Astrocyte of the cerebellum (primary cell): ENCODE measurements around the gene DLG2.

Source experiments
- DNase-seq: peaks from one replicate; pipeline ENCODE4 v3.0.0-alpha.2; 2011; ENCODE audit warnings: low read depth
- H3K4me3 ChIP-seq: 2 replicates; pipeline ENCODE4 v1.5.1; 2011; ENCODE audit warnings: mild to moderate bottlenecking, low read depth, low read length, moderate library complexity
- CTCF ChIP-seq: IDR thresholded peaks from 2 replicates; pipeline ENCODE4 v1.5.1; 2012; ENCODE audit warnings: low read length, low read depth, moderate library complexity, mild to moderate bottlenecking; ENCODE audit errors: missing control alignments
- in situ Hi-C: cut with HindIII; loops from 2 replicates; pipeline ENCODE4 v1.10.0; 2017; ENCODE audit warnings: low sequenced_read_pairs

Gene DLG2

GRCh38 chr11:83723999-83724398 lies 1903.1 kb downstream of the DLG2 start:
- no peak overlapping the region for H3K4me3 ChIP-seq
- DNase-seq, result peak; percentile 20
- in situ Hi-C loops, result no loop called here
- peak; percentile 36 for TF ChIP-seq CTCF

- no peak for DNase-seq
- in situ Hi-C loops, result no loop called here
- TF ChIP-seq CTCF, result no peak
- no peak overlapping the region for H3K4me3 ChIP-seq
These were observed 1904.6 kb downstream of the DLG2 start for GRCh38 chr11:83722392-83723119.

DNA sequence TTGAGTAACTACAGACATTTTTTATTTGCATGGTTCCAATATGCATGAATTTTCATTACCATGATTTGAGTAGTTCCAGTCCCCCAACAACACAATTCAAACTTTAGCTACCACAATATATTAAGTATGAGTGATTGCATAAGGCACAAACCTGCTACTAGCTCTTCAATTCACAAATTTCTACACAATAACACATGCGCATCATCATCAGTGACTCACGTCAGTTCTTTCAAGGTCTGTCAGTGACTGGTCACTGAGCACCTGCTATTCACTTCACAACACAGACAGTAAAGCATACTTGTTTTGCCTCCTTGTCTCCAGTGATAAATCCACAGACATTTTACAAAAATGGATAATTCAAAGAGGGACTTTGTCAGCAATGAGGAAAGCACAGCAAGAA lies 1905.9 kb downstream of the DLG2 start:
- DNase-seq, result no peak
- in situ Hi-C loops, result no loop called here
- no peak overlapping the region for H3K4me3 ChIP-seq
- TF ChIP-seq CTCF, result no peak

GRCh38 chr11:83720675-83721074 lies 1906.5 kb downstream of the DLG2 start:
- in situ Hi-C loops, result no loop called here
- no peak for DNase-seq
- no peak for TF ChIP-seq CTCF
- no peak overlapping the region for H3K4me3 ChIP-seq

GRCh38 chr11:83717537-83717936 lies 1909.6 kb downstream of the DLG2 start:
- in situ Hi-C loops, result no loop called here
- no peak overlapping the region for H3K4me3 ChIP-seq
- TF ChIP-seq CTCF, result no peak
- no peak for DNase-seq

GRCh38 chr11:83715927-83716535 lies 1911.1 kb downstream of the DLG2 start:
- H3K4me3 ChIP-seq, result no peak overlapping the region
- in situ Hi-C loops, result no loop called here
- no peak for TF ChIP-seq CTCF
- DNase-seq, result no peak
